Stimulated activated CD8-positive, alpha-beta memory T cell treated with anti-CD3 and anti-CD28 coated beads, Interleukin-15, amount 100 ng/mL, for 1 hour (primary cell): ENCODE measurements around the gene MAP7D1.
A peak's percentile ranks its signal among the peaks of the same experiment; 100 is the strongest.
"Not testable (repeated sequence)": the region's sequence is repeated elsewhere in the genome, so short reads cannot be mapped to it uniquely, and the experiment has no call there.

Source experiments
- DNase-seq: peaks from one replicate; pipeline ENCODE4 v3.0.0-alpha.2; 2020; ENCODE audit warnings: low read depth

Gene MAP7D1

GRCh38 chr1:36168514-36168913 is 12.6 kb downstream of the MAP7D1 start:
- no peak for DNase-seq

GRCh38 chr1:36170643-36171412 is 14.9 kb downstream of the MAP7D1 start:
- DNase-seq, result no peak

- no peak for DNase-seq
Measured at GRCh38 chr1:36172017-36172747, 16.2 kb downstream of the MAP7D1 start.

- no peak for DNase-seq
Measured at GRCh38 chr1:36172983-36173382, 17.0 kb downstream of the MAP7D1 start.

- no peak for DNase-seq
Measured at GRCh38 chr1:36174713-36175112, 18.8 kb downstream of the MAP7D1 start.

GRCh38 chr1:36175137-36176095 is 19.5 kb downstream of the MAP7D1 start:
- DNase-seq, result no peak

- DNase-seq, result no peak
Measured at GRCh38 chr1:36176106-36176949, 20.4 kb downstream of the MAP7D1 start.

GRCh38 chr1:36177589-36178431 is 21.9 kb downstream of the MAP7D1 start:
- DNase-seq, result no peak

GRCh38 chr1:36178471-36179219 is 22.7 kb downstream of the MAP7D1 start:
- no peak for DNase-seq

- no peak for DNase-seq
Measured at GRCh38 chr1:36179220-36179600, 23.2 kb downstream of the MAP7D1 start.

- DNase-seq, result no peak
Measured at GRCh38 chr1:36182734-36183133, 26.8 kb downstream of the MAP7D1 start.

GRCh38 chr1:36183309-36183856 is 27.4 kb downstream of the MAP7D1 start:
- no peak for DNase-seq

- peak; percentile 64 for DNase-seq
Measured at GRCh38 chr1:36187800-36188593, 32.0 kb downstream of the MAP7D1 start.

- not testable (repeated sequence) for DNase-seq
Measured at GRCh38 chr1:36196805-36197204, 40.8 kb downstream of the MAP7D1 start.

- no peak for DNase-seq
Measured at GRCh38 chr1:36198641-36199040, 42.7 kb downstream of the MAP7D1 start.

- DNase-seq, result no peak
Measured at GRCh38 chr1:36199934-36200741, 44.2 kb downstream of the MAP7D1 start.

GRCh38 chr1:36203027-36203553 is 47.1 kb downstream of the MAP7D1 start:
- DNase-seq, result no peak
